Neural cell (in vitro differentiated cells): ENCODE results near the gene ASTN1. TPM values are rescaled to one million over a fixed set of nuclear protein-coding genes. Genes with fewer than 3 reads are reported as not detected.

ENCODE experiments used
- H2AFZ ChIP-seq: fragments of 200-600, 300-800 bp; sonication (generic), shearing (Covaris generic); 2 replicates; pipeline ENCODE4 v1.6.0; 2014; ENCODE audit warnings: low read depth, mild to moderate bottlenecking, antibody characterized with exemption, low read length, moderate library complexity
- H3F3A ChIP-seq: fragments of 200-600 bp; shearing (Covaris generic); 2 replicates; pipeline ENCODE4 v1.6.1; 2016; ENCODE audit warnings: mild to moderate bottlenecking, moderate library complexity, mixed read lengths, antibody characterized with exemption, low read length; ENCODE audit not compliant: insufficient read depth, poor library complexity, severe bottlenecking
- H3K27ac ChIP-seq: fragments of 200-600, 300-800 bp; sonication (generic), shearing (Covaris generic); 2 replicates; pipeline ENCODE4 v1.5.1; 2014; ENCODE audit warnings: mild to moderate bottlenecking, low read length, moderate library complexity
- H3K27me3 ChIP-seq: fragments of 300-800, 200-600 bp; sonication (generic), shearing (Covaris generic); 2 replicates; pipeline ENCODE4 v1.6.0; 2014; ENCODE audit warnings: mild to moderate bottlenecking, low read depth, low read length, moderate library complexity; ENCODE audit not compliant: insufficient read depth
- H3K36me3 ChIP-seq: fragments of 300-800, 200-600 bp; sonication (generic), shearing (Covaris generic); 2 replicates; pipeline ENCODE4 v1.5.1; 2014; ENCODE audit warnings: mild to moderate bottlenecking, antibody characterized with exemption, low read length, moderate library complexity; ENCODE audit not compliant: insufficient read depth
- H3K4me2 ChIP-seq: fragments of 300-800, 200-600 bp; sonication (generic), shearing (Covaris generic); 2 replicates; pipeline ENCODE4 v1.6.0; 2014; ENCODE audit warnings: mild to moderate bottlenecking, low read length
- H3K4me3 ChIP-seq: fragments of 300-800, 200-600 bp; sonication (generic), shearing (Covaris generic); 2 replicates; pipeline ENCODE4 v1.5.1; 2014; ENCODE audit warnings: mild to moderate bottlenecking, low read length, moderate library complexity
- H3K79me2 ChIP-seq: fragments of 200-600 bp; shearing (Covaris generic); replicated peaks from 2 replicates; pipeline ENCODE4 v1.6.0; 2014; ENCODE audit warnings: mild to moderate bottlenecking, low read length, moderate library complexity; ENCODE audit not compliant: insufficient read depth
- H3K9ac ChIP-seq: fragments of 300-800, 200-600 bp; sonication (generic), shearing (Covaris generic); 2 replicates; pipeline ENCODE4 v1.6.1; 2016; ENCODE audit warnings: mild to moderate bottlenecking, low read length, mixed read lengths
- H3K9me2 ChIP-seq: fragments of 200-600 bp; shearing (Covaris generic); 2 replicates; pipeline ENCODE4 v1.6.1; 2016; ENCODE audit warnings: mild to moderate bottlenecking, low read length, mixed read lengths; ENCODE audit not compliant: insufficient read depth
- H3K9me3 ChIP-seq: fragments of 200-600, 300-800 bp; sonication (generic), shearing (Covaris generic); 2 replicates; pipeline ENCODE4 v1.6.1; 2016; ENCODE audit warnings: mild to moderate bottlenecking, mixed run types, low read length, moderate library complexity, mixed read lengths
- H4K20me1 ChIP-seq: fragments of 200-600 bp; shearing (Covaris generic); 2 replicates; pipeline ENCODE4 v1.6.1; 2016; ENCODE audit warnings: mild to moderate bottlenecking, mixed run types; ENCODE audit not compliant: insufficient read depth
- EP300 ChIP-seq: fragments of 450-650 bp; conservative IDR thresholded peaks from 2 replicates; pipeline ENCODE4 v1.6.1; 2014; ENCODE audit warnings: antibody characterized with exemption, mild to moderate bottlenecking, moderate library complexity; ENCODE audit not compliant: poor library complexity, severe bottlenecking
- EZH2 ChIP-seq: fragments of 200-600, 300-800 bp; shearing (Covaris generic), sonication (generic); IDR thresholded peaks from 2 replicates; pipeline ENCODE4 v1.6.1; 2014; ENCODE audit warnings: antibody characterized with exemption, low read length, borderline replicate concordance, mild to moderate bottlenecking; ENCODE audit not compliant: insufficient read depth, poor library complexity, severe bottlenecking
- MXI1 ChIP-seq: fragments of 450-650 bp; conservative IDR thresholded peaks from 2 replicates; pipeline ENCODE4 v1.6.1; 2014; ENCODE audit warnings: antibody characterized with exemption, mild to moderate bottlenecking; ENCODE audit not compliant: poor library complexity, severe bottlenecking
- POLR2AphosphoS5 ChIP-seq: IDR thresholded peaks from 2 replicates; pipeline ENCODE4 v1.6.1; 2012
- RAD21 ChIP-seq: fragments of 450-650 bp; conservative IDR thresholded peaks from 2 replicates; pipeline ENCODE4 v1.6.1; 2014; ENCODE audit warnings: antibody characterized with exemption, mild to moderate bottlenecking, moderate library complexity
- SMC3 ChIP-seq: fragments of 450-650 bp; conservative IDR thresholded peaks from 2 replicates; pipeline ENCODE4 v1.6.1; 2014; ENCODE audit warnings: antibody characterized with exemption, mild to moderate bottlenecking, moderate library complexity; ENCODE audit not compliant: poor library complexity
- TAF1 ChIP-seq: IDR thresholded peaks from 2 replicates; pipeline ENCODE4 v1.6.1; 2012; ENCODE audit warnings: low read depth
- polyA plus RNA-seq: library from polyadenylated mRNA; depleted of rRNA; stranded (reverse); fragments of >200 nt; gene quantifications from 2 replicates; pipeline ENCODE4 v1.2.3, GENCODE V29; 2014
- TF ChIP-seq, protein P1 (sequence below): fragments of 450-650 bp; IDR thresholded peaks from 2 replicates; pipeline ENCODE4 v1.5.1; 2014; ENCODE audit warnings: antibody characterized with exemption, mild to moderate bottlenecking, moderate library complexity; ENCODE audit not compliant: poor library complexity, severe bottlenecking
- TF ChIP-seq, protein P2 (sequence below): IDR thresholded peaks from 2 replicates; pipeline ENCODE4 v1.6.1; 2012; ENCODE audit warnings: borderline replicate concordance

The ASTN1 gene
- polyA plus RNA-seq, 1 donor from 2014 or later, result 33.4 TPM

DNA sequence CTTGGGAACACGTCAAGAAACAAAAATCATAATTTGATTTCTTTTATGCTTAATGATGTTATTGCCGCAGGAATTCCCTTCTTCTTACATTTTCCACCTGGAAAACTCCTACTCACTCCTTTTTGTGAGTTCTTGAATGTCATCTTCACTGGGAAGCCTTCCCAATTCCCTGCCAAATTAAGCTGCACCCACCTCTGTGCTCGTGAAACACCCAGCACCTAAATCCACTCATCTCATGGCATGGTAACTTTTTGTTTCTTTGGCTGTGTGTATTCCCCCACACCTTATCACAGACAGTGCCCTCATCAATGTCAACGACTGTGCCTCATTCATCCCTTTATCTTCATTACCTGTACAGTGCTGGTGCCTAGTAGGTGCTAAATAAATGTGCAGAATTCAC, 45.6 kb downstream of the ASTN1 start:
- Histone ChIP-seq H3K9ac (no peak overlapping the region), H3K4me3 (no peak overlapping the region), H3K4me2 (no peak overlapping the region), H3K36me3 (no peaks in the 10 kb centered on the region), H3K79me2 (no peaks in the 10 kb centered on the region), H3F3A (no peaks in the 10 kb centered on the region), H3K9me2 (no peaks in the 10 kb centered on the region), H3K9me3 (no peaks in the 10 kb centered on the region), H4K20me1 (no peaks in the 10 kb centered on the region), H3K27me3 (no peaks in the 10 kb centered on the region), H3K27ac (no peak overlapping the region), H2AFZ (no peak overlapping the region)
- TF ChIP-seq, protein P1, sequence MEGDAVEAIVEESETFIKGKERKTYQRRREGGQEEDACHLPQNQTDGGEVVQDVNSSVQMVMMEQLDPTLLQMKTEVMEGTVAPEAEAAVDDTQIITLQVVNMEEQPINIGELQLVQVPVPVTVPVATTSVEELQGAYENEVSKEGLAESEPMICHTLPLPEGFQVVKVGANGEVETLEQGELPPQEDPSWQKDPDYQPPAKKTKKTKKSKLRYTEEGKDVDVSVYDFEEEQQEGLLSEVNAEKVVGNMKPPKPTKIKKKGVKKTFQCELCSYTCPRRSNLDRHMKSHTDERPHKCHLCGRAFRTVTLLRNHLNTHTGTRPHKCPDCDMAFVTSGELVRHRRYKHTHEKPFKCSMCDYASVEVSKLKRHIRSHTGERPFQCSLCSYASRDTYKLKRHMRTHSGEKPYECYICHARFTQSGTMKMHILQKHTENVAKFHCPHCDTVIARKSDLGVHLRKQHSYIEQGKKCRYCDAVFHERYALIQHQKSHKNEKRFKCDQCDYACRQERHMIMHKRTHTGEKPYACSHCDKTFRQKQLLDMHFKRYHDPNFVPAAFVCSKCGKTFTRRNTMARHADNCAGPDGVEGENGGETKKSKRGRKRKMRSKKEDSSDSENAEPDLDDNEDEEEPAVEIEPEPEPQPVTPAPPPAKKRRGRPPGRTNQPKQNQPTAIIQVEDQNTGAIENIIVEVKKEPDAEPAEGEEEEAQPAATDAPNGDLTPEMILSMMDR, result no peak
- TF ChIP-seq POLR2AphosphoS5 (no peak), TAF1 (no peak), RAD21 (no peak), EP300 (no peak), SMC3 (no peak), MXI1 (no peak), EZH2 (no peak)
- TF ChIP-seq, protein P2, sequence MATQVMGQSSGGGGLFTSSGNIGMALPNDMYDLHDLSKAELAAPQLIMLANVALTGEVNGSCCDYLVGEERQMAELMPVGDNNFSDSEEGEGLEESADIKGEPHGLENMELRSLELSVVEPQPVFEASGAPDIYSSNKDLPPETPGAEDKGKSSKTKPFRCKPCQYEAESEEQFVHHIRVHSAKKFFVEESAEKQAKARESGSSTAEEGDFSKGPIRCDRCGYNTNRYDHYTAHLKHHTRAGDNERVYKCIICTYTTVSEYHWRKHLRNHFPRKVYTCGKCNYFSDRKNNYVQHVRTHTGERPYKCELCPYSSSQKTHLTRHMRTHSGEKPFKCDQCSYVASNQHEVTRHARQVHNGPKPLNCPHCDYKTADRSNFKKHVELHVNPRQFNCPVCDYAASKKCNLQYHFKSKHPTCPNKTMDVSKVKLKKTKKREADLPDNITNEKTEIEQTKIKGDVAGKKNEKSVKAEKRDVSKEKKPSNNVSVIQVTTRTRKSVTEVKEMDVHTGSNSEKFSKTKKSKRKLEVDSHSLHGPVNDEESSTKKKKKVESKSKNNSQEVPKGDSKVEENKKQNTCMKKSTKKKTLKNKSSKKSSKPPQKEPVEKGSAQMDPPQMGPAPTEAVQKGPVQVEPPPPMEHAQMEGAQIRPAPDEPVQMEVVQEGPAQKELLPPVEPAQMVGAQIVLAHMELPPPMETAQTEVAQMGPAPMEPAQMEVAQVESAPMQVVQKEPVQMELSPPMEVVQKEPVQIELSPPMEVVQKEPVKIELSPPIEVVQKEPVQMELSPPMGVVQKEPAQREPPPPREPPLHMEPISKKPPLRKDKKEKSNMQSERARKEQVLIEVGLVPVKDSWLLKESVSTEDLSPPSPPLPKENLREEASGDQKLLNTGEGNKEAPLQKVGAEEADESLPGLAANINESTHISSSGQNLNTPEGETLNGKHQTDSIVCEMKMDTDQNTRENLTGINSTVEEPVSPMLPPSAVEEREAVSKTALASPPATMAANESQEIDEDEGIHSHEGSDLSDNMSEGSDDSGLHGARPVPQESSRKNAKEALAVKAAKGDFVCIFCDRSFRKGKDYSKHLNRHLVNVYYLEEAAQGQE, result no peak

DNA sequence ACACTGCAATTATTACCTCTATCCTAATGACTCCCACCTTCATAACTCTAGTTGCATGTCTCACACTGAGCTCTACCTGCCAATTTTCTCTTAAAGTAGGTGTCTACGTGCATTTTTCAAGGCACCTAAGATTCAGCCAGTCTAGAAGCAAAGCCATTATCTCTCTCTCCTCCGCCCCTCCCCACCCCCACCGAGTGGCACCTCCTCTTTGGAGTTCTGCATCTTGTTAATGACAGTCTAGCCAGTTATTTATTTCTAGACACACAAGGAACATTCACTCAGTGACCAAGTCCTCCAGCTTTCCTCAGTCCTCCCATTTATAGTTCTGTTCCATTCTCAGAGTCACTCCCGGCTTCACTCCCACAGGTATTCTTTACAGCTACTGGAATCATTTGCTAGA, 47.6 kb downstream of the ASTN1 start:
- no peaks in the 10 kb centered on the region for H3K79me2 ChIP-seq
- no peak overlapping the region for H3K4me2 ChIP-seq
- H3K9me3 ChIP-seq, result no peaks in the 10 kb centered on the region
- no peaks in the 10 kb centered on the region for H4K20me1 ChIP-seq
- no peak overlapping the region for H3K4me3 ChIP-seq
- peak; percentile 63 for TF ChIP-seq POLR2AphosphoS5
- no peak for TF ChIP-seq SMC3
- no peaks in the 10 kb centered on the region for H3F3A ChIP-seq
- no peaks in the 10 kb centered on the region for H3K9me2 ChIP-seq
- no peak overlapping the region for H3K9ac ChIP-seq
- no peak overlapping the region for H3K27ac ChIP-seq
- H3K27me3 ChIP-seq, result no peaks in the 10 kb centered on the region
- no peak overlapping the region for H2AFZ ChIP-seq
- H3K36me3 ChIP-seq, result no peaks in the 10 kb centered on the region
